ENCODE data around the gene FMN1. TPM values are rescaled to one million over a fixed set of nuclear protein-coding genes. Genes with fewer than 3 reads are reported as not detected.

FMN1 gene
- total and polyA plus RNA-seq, 8 donors, result 1.9 to 10.2 (median 3.0) TPM

DNA sequence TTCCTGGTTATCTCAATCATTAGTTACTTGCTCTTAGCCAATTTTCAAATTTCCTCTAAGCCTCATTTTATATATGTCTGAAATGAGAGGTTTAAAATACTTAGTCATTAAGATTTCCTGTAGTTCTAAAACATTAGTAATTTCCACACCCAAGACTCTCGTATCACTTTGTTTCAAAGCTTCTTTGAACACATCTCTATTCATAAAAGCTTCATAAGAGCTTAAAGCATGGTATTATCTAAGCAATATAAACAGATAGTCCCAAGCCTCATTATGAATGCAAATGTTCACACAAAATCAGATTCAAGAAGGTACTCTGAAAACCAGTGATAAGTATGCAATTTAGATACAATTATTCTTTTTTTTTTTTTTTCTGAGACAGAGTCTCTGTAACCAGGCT lies 217.0 kb downstream of the FMN1 start:
- no peak for TF ChIP-seq CTCF (IDR thresholded peaks at IDR 0.05)
- ATAC-seq (no peak), DNase-seq (no peak), FAIRE-seq (no peak)
- WGBS, 2 donors, result 82% methylated on average over 1 of the region's 1 CpG
- Histone ChIP-seq H3K27ac (no peak overlapping the region), H3K27me3 (no peaks in the 10 kb centered on the region), H3K36me3 (no peaks in the 10 kb centered on the region), H3K4me3 (no peak overlapping the region), H3K9me3 (no peaks in the 10 kb centered on the region), H3K4me1 (no peaks in the 10 kb centered on the region)
- intact Hi-C loops (cut with DNase I), result no loop called here

DNA sequence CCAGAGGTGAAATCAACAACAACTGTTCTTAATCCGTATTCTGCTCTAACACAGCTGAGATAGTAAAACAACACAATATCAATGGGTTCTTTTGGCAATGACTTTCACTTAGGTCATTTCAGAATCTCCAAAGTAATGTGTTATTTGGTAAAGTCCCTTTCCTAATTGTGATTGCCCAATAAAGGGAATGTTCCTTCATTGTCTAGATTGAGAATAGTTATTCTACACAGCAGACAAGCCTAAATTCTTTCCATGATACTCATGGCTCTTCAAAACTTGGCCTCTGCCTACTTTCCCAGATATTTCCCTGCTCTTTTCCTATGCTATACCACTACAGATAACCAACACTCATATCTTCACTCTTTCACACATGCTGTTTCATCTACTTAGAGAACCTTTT lies 219.8 kb downstream of the FMN1 start:
- no peak overlapping the region for H3K27ac ChIP-seq
- no peak for ATAC-seq
- no peak for DNase-seq
- WGBS, 2 donors, result 82 to 100% methylated on average over 1 of the region's 1 CpG
- FAIRE-seq, result no peak
- intact Hi-C loops (cut with DNase I), result no loop called here
- TF ChIP-seq CTCF (IDR thresholded peaks at IDR 0.05), result no peak
- no peak overlapping the region for H3K4me3 ChIP-seq
- H3K36me3 ChIP-seq, result no peaks in the 10 kb centered on the region
- H3K27me3 ChIP-seq, result no peaks in the 10 kb centered on the region
- no peaks in the 10 kb centered on the region for H3K9me3 ChIP-seq
- H3K4me1 ChIP-seq, result no peaks in the 10 kb centered on the region

DNA sequence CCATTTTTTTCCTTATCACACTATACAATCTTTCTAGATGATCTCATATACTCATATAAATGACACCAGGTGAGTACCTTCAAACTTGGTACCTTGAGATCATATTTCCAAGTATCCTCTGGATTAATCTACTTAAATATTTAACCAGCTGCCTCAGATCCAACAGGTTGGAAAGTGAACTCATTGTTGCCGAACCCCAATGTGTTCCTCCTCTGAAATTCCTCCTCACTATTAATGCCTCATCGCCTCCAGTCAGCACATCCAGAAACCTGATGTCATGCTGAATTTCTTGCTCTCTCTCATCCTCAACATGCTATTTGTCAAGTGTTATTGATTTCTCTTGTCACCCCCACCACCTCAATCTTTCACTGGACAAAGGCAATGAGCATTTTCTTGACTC lies 221.8 kb downstream of the FMN1 start:
- ATAC-seq, result no peak
- Histone ChIP-seq H3K36me3 (no peaks in the 10 kb centered on the region), H3K4me3 (no peak overlapping the region), H3K27me3 (no peaks in the 10 kb centered on the region), H3K4me1 (no peaks in the 10 kb centered on the region), H3K9me3 (no peaks in the 10 kb centered on the region), H3K27ac (no peak overlapping the region)
- no peak for FAIRE-seq
- 78 to 80% methylated on average over 2 of the region's 2 CpGs for WGBS, 2 donors
- TF ChIP-seq CTCF (IDR thresholded peaks at IDR 0.05), result no peak
- intact Hi-C loops (cut with DNase I), result no loop called here
- no peak for DNase-seq

- Histone ChIP-seq H3K9me3 (no peaks in the 10 kb centered on the region), H3K27me3 (no peaks in the 10 kb centered on the region), H3K4me3 (no peak overlapping the region), H3K27ac (no peak overlapping the region), H3K4me1 (no peaks in the 10 kb centered on the region), H3K36me3 (no peaks in the 10 kb centered on the region)
- DNase-seq (no peak), FAIRE-seq (no peak), ATAC-seq (no peak)
- whole genome bisulfite sequencing, 2 donors, result 74 to 82% methylated on average over 11 of the region's 11 CpGs
- intact Hi-C loops (cut with DNase I), result no loop called here
- no peak for TF ChIP-seq CTCF (IDR thresholded peaks at IDR 0.05)
Measured at GRCh38 chr15:32970847-32971246, 223.7 kb downstream of the FMN1 start.

GRCh38 chr15:32967521-32967920 lies 227.0 kb downstream of the FMN1 start:
- TF ChIP-seq CTCF (IDR thresholded peaks at IDR 0.05), result no peak
- H3K36me3 ChIP-seq, result no peaks in the 10 kb centered on the region
- no peaks in the 10 kb centered on the region for H3K27me3 ChIP-seq
- DNase-seq (no peak), FAIRE-seq (no peak), ATAC-seq (no peak)
- intact Hi-C loops (cut with DNase I), result no loop called here
- no peak overlapping the region for H3K4me3 ChIP-seq
- H3K4me1 ChIP-seq, result no peaks in the 10 kb centered on the region
- H3K27ac ChIP-seq, result no peak overlapping the region
- H3K9me3 ChIP-seq, result no peaks in the 10 kb centered on the region
